A172 (cell line): Measurements from ENCODE around the gene TNFRSF14. TPM values are rescaled to one million over a fixed set of nuclear protein-coding genes. Genes with fewer than 3 reads are reported as not detected.

ENCODE experiments used
- DNase-seq: peaks from one replicate; pipeline ENCODE4 v3.0.0-alpha.2; 2015; ENCODE audit warnings: low spot score
- total RNA-seq: library from RNA; depleted of rRNA; stranded (reverse); fragments of >200 nt; shearing (Covaris generic); gene quantifications from 2 replicates; pipeline ENCODE4 v1.2.3, GENCODE V29; 2014

Gene TNFRSF14
- total RNA-seq, 1 experiment from 2014 or later = 0.05 TPM

DNA sequence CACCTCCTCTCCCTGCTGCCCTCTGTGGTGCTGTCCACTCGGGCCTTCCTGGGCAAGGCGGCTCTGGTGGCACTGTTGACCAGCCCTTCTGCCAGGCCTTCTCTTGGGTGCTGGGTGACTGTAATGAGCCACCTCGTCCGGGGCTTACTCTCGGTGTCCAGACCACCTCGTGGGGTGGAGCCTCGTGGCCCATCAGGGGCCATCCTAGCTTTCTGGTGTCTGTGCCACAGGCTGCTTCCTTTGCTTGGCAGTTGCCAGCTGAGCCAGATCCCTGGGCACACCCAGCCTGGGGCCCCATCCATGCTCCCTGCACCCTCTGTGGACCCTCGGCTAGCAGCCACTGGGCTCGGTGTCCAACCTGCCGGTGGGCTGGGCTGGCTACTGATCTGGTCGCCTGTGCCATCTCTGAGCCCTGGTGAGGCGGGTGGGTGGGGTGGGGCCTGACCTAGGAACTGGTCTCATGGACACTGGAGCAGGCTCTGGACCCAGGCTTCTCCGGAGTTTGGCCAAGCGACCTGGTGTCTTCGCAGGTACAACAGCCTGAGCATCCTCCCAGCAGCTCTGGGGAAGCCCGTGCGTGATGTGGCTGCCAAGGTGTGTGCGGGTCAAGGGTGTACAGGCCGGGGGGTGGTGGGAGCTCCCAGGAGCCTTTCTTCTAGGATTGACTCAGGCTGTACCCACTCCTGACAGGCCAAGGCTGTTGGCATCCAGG, 31.8 kb downstream of the TNFRSF14 start:
- DNase-seq = no peak

DNA sequence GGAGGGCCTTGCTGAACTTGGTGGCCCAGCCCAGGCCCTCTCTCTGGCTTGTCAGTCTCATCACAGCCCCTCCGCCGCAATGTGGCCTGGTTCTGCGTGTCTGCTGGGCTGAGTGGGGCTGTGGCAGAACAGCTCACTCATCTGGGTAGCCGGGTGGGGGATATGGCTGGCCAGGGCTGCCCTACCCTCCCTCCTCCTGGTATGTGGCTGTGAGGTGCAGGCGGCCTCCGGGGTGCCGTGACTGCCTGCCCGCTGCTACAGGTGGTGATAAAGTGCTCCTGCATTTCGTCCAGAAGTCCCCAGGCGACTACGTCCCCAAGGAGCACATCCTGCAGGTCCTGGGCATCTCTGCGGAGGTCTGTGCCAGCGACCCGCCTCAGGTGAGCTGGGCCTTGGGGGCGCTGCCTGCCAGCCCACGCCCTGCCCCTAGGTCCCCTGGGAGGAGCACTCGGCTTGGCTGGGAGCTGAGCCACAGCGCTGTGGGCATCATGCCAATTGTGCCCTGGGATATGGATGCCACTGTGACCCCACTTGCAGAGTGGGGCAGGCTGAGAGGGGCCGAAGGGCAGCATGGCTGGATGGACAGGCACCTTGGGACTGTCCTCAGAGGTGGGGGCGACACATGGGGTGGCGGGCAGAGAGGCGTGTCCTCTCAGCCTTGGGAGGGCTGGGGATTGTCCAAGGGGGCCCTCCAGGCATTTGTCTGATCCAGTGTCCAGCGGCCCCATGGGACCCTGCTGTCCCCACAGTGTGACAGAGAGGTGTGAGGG, 32.7 kb downstream of the TNFRSF14 start:
- DNase-seq = no peak

DNA sequence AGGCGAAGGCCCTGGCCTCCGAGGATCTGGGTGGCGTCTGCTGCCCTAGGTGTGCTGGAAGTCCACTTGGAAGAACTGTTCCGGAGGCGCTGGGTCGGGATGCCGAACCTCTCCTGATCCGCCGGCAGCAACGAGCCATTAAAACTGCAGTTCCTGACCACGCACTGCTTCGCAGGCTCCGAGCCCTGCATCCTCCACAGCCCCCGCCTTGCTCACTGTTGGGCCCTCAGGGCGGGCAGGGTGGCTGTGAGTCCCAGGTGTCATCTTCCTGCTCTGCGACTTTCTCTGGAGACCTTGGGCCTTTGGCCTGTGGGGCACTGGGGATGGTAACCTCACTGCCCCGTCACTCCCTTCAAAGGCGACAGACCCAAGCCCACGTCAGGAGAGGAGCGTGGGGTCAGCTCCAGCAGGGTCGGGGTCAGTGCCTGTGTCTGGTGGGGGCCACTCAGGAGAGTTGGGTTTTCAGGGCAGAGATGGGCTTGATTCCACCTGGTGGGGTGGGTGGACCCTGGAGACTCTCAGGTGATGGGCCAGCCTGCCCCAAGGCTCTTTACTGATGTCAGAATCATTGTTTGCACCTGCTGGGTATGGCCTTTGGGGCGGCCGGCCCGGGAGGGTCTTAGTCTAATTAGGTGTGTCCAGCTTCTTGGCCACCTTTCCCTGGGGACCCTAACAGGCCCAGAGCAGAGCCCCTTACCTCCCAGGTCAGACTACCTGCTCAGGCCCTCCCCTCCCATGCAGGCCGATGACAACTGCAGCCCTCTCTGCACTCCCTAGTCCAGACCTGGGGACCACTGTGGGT, 33.5 kb downstream of the TNFRSF14 start:
- no peak for DNase-seq

DNA sequence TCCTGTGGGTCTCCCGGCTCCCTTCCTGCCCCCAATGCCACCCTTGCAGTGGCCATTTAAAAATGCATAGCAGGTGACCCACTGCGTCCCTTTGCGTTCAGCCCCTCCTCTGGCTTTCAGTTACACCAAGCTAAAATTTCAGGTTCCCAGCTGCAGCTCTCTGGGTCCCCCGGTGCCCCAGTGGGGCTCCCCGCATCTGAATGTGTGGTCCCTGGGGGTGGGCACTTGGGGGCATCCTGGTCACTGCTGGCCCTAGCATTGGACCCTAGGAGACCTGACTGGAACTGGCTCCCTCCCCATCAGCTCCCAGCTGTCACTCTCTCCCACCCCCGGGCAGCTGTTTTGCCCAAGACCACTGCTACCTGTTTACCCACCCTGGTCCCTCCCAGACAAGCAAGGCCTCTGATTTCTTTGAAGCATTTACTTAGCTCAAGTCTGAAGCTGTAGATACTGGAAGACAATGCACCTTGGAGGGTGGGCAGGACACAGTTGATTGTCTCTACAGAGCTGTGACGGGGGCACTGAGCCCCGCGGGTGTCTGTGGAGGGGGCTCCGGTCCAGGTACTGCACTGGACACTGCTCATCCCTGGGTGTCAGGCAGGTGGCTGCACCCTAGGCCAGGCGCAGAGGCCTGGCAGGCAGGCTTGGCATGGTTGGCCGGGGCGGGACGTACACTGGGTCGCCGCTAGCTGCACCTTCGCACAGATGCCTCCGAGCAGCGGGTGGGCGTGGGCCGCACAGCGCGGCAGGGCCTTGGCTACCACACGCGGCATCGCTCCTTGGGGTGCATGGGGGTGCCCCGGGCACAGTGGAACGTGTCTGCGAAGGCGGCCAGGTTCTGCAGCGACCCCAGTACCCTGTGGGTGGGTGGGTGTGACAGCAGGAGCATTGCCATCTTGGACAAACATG, 34.3 kb downstream of the TNFRSF14 start:
- no peak for DNase-seq

DNA sequence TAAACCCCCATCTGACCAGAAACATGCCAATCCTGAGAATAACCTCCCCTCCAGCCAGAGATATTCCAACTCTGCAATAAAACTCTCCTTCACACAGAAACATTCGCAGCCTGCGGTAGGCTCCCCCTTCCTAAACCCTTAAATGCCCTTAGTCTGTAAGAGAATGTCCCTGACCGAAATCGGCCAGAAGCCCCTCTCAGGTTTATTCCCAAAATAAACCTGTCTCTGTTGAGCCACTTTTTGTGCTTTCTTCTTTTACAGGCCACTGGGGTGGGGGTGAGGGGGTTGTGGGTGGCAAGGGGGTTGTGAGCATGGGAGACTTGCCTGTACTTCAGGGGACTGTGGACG, 35.0 kb downstream of the TNFRSF14 start:
- no peak for DNase-seq

DNA sequence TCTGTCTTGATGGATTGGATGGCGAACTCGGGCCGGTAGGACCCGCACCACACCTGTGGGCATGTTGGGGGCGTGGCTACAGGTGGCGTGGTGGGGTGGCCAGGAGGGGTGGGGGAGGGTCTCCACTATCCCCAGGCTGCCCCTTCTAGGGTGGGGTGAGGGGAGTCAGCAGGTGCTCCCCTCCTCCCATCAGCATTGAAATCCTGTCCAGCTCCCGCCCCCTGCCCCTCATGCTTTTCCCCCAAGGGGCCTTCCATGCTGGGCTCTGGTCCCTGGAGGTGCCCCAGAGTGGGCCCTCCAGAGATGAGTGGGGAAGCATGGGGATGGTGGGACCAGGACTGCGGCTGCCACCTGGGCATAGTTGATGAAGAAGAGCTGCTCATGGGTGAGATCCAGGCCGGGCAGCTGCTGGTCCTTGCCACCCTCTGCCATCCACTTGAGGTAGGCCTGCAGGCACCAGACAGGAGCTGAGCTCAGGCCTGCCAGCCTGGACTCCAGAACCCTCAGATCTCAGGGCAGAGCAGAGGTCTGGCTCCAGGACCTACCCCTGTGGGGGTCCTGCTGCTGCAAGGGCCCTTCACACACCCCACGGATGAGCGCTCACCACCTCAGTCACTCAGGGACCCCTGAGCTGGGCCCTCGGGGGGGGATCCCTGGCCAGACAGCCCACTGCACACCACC, 35.5 kb downstream of the TNFRSF14 start:
- DNase-seq = no peak

DNA sequence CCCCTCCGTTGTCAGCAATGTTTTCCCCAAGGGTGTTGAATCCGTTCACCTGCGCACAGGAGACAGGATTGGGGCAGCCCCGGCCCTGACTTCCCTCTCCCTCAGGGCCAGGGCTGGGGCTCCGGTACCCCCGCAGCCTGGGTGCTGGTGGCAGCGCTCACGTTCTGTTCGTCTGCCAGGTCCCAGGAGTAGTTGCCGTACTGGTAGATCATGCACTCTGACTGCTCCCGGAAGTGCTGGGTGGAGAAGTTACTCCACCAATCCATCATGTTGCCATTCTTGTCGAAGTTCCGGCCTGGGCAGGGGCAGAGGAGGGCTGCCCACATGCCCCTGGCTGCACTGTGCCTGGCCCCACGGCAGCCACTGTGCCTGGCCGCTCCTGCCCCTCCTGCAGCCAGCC, 36.5 kb downstream of the TNFRSF14 start:
- no peak for DNase-seq

DNA sequence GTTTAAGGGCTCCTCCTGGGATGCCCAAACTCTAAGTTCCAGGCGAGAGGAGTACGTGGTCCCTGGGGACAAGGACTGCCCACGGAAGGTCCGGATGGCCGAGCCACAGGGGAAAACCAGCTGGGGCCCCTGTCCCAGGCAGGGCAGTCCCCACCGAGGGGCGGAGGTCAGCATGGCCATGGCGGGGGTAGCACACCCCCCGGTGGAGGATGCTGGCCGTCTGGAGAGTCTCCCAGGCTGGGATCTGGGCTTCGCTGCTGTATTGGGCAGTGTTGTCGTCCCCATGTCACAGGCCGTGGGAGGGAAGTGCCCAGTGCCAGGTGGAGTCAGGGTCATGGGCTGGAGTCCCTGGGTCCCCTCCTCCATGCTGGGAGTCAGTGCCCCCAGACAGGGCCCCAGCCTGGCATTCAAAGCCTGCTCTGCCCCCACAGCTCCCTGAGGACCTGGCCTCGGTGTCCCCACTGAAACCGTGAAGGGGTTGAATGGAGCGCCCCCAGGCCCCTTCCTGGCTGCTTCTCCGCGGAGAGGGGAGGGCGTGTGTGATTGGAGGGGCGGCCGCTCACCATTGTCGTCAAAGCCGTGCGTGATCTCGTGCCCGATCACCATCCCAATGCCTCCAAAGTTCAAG, 37.2 kb downstream of the TNFRSF14 start:
- DNase-seq = no peak

DNA sequence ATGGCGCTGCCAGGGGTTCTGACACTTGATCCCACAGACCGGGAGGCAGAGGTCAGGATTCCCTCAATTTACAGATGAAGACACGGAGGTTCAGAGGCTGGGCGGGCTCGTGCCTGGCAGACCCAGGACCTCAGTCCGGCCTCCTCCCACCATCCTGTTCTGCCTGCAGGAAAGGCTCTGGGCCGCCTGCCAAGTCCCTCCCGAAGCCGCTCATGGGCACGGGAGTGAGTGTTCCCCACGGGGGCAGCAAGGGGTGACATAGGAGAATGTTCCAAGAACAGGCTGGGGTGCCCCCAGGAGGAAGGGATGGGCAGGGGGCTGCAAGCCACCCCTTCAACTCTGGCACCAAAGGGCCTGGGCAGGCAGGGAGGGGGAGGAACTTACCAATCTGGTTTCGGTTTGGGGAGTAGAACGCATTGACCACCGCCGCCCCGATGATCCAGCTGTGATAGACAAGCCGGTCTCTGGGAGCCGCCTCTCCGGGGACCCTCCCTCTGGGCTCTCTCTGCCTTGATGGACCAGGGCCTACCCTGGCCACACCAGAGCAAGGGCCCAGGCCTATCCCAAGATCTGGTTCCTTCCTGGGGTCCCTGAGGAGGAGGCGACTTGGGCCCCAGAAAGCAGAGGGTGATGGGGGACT, 38.0 kb downstream of the TNFRSF14 start:
- no peak for DNase-seq

DNA sequence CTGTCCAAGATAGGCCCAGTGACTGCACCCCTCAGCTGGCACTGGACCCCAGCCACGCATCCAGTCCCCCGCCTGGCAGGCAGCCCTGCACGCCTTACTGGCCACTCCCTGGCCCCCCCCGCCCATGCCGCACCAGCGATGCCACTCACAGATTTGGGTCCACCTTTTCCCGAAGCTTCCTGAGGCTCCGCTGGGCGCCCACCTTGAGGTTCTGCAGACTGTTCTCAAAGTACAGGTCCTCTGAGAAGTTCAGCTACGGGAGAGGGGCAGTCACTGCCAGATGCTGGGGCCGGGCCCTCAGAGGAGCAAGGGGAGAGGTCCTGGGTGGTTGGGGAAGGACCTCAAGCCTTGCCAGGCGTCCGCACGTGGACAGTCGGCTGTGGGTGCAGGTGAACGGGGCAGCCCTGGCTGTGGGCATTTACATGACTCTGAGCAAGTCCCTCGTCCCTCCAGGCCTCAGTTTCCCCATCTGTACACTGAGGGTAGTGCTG, 38.5 kb downstream of the TNFRSF14 start:
- no peak for DNase-seq

DNA sequence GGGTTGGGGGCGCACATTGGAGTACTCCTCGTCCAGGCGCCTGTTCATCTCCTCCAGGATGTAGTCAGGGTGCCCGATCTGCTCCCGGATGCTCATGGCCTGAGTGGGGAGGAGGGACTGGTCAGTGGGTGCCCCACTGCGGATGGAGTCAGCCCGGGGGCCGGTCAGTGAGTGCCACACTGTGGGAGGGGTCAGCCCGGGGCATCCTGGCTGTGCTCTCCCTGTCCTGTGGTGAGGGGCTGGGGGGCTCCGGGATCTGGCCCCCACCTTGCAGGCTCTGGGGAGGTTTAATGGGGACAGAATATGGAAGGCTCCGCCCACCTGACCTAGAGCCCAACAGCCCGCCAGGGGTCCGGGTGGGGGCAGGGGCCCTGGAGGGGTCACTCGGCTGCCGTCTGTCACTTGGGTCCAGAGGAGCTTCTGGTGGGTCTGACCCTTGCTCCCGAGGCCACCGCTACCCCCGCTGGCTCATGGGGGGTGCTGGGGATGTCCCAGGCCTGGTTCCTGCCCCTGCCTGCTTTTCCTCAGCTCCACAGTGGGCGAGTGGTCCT, 39.2 kb downstream of the TNFRSF14 start:
- no peak for DNase-seq

DNA sequence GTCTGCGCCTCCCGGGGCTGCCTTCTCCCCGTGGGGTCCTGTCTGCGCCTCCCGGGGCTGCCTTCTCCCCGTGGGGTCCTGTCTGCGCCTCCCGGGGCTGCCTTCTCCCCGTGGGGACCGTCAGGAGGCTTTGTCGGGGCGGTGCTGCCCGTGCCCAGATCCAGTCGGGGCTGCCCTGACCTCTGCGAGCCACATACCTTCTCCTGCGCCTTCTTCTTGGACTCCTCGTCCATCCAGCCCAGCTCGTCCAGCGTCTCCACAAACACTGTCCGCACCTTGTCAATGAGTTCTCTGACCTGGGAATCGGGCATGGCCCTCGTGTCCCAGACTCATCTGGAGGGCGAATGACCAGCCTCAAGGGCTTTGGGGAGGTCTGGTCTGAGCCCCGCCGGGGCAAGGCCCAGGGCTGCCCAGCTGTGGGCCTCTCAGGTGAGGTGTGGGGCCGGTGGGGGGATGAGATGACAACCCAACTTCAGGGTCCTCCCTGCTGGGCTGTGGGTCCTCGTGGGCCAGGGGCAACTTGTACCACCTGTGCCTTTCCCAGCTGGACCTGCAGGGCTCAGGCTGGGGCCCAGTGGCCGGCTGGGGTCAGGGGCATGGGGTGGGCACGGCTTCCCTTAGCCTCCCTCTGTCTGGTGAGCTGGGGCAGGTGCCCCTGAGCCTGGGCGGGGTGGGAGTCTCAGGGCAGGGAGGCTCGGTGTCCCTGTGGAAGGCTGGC, 39.8 kb downstream of the TNFRSF14 start:
- no peak for DNase-seq

DNA sequence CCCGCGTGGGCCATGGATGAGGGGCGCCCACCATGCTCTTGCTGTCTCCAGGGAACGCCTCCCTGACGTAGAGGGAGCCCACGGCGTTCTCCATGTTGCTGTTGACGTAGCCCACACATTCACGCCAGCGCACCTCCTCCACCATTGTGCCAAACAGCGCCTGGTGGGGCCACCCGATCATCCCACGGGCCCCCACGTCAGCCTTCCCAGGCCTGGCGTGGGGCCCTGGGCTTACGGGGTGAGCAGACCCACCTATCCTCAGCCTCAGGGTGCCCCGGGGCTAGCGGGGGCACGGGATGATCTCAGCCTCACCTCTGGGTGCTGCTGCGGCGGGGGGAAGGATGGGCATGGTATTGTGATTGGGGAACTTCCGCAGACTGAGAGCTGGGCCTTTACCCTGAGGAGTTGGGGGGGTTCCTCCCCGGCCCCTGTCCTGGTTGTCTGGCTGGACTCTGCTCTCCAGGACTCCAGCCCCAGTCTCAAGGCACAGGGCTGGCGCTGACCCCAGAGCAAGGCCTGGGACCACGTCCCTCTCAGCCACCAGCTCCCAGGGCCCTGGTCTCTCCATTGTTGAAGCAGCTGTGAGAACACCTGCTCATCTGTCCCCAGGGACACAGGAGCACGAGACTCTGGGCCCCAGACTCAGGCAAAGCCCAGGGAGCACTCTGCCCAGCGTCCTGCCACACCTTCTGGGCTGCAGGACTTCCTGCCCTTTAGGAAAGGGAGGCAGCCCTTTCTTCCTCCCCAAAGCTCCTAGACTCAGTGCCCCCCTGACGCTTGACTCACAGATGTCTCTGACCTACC, 40.6 kb downstream of the TNFRSF14 start:
- DNase-seq = no peak

DNA sequence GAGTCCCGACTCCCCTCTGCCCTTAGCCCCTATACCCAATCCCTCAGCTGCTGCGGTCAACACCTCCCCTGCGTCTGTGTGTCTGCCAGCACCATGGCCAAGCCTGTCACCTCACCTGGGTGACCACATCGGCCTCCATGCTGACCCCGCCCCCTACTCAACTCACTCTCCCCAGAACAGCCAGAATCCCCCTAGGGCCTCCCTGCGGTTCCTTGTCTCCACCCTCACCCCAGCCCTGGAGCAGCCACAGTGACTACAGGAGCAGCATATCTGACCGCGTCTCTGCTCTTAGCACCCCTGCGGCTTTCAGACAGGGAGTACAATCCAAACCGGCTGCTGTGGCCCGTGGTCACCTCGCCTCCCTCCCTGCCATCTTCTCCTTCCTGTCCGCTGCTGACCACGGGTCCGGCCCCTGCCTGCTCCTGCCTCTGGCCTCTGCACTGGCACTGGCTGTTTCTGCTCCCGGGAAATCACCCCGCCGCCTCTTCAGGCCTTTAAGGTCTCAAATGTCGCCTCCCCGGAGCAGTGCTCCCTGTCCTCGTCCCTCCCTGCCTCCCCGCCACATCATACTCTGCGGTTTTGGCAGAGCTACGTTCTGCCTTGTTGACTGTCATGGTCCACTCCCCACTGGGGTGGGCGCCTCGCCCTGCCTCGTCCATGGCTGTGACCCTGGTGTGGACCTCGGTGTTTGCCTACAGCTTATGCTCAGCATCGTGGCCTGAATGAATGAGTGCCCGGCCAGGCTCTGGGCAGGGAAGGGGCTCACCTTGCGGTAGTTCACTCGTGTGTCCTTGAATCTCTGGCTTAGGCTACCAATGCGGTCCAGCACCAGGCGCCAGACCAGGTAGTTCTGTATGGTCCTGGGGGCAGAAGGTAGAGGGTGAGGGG, 41.5 kb downstream of the TNFRSF14 start:
- DNase-seq = no peak

DNA sequence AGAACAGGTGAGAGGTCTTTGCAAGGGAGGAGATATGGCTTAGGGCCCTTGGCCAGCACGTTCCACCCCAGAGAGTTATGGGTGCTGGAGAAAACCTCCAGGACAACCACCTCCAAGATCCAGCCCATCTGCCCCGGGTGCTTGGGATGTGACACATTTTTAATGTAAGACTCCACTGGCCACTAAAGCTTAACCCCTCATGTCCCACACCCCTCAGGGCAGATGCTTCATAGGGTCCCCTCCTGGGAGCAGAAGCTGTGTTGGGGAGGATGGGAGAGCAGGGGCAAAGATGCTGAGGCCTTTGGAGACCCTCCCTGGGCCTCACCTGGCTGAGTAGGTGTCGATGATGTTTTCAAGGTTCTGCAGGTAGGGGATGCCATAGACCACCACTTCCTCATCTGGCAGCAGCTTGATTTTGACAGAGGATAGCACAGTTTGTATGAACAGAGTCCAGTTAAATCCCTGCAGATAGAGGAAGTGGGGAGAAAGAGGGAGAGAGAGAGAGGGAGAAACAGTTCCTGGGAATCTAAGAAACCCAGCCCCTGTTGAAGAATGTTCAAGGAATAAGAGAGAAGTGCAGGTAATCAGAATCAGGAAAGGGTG, 42.3 kb downstream of the TNFRSF14 start:
- DNase-seq = no peak

DNA sequence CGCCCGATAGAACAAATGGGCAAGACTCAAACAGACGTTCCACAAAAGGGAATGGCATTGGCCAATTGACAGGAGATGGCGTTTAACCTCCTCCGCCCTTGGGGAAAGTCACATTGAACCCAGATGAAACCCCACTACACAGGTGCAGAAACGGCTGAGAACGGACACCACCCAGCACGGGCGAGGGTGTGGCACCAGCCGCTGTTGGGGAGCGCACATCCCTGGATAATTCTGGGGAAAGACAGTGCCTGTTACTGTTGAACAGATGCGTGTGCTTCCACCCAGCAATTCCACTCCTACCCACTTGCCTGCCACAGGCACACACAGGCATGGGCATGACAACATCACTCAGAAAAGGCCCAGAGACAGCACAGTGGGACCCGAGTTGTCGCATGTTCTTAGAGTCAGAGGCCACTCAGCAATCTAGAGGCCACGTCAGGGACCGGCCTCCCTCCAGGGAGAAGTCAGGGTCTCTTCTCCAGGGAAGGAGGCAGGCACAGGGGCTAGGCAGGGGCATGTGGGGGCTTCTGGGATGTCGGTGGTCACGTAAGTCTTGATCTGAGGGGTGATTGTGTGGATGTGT, 45.6 kb downstream of the TNFRSF14 start:
- DNase-seq = no peak
